Activated CD4-positive, alpha-beta T cell treated with anti-CD3 and anti-CD28 coated beads, Interleukin-2, amount 10 ng/mL, durations not matched to agents 24 days and 14 days (primary cell): ENCODE data around the gene ATP2A2. TPM values are rescaled to one million over a fixed set of nuclear protein-coding genes. Genes with fewer than 3 reads are reported as not detected.
"Not testable (repeated sequence)": the region's sequence is repeated elsewhere in the genome, so short reads cannot be mapped to it uniquely, and the experiment has no call there.

Source experiments
- DNase-seq: peaks from one replicate; pipeline ENCODE4 v3.0.0; 2022
- H3K27ac Mint-ChIP-seq: one replicate; pipeline ENCODE4 v1.8.0; 2022; ENCODE audit warnings: mild to moderate bottlenecking, mixed read lengths
- H3K27me3 Mint-ChIP-seq: one replicate; pipeline ENCODE4 v1.8.0; 2022; ENCODE audit warnings: mixed read lengths
- H3K36me3 Mint-ChIP-seq: one replicate; pipeline ENCODE4 v1.8.0; 2022; ENCODE audit warnings: low read depth, mild to moderate bottlenecking, mixed read lengths
- H3K4me1 Mint-ChIP-seq: one replicate; pipeline ENCODE4 v1.8.0; 2021; ENCODE audit warnings: mixed read lengths
- H3K4me3 Mint-ChIP-seq: one replicate; pipeline ENCODE4 v1.8.0; 2022; ENCODE audit warnings: mild to moderate bottlenecking, moderate library complexity, mixed read lengths
- H3K9me3 Mint-ChIP-seq: one replicate; pipeline ENCODE4 v1.8.0; 2021; ENCODE audit warnings: mixed read lengths
- intact Hi-C: fragments of 100-400 bp; cut with micrococcal nuclease; formaldehyde crosslinking; loops from one replicate; pipeline ENCODE4 v1.15.1; 2023
- total RNA-seq: library from RNA; stranded (reverse); gene quantifications from 2 replicates; pipeline ENCODE4 v1.2.3, GENCODE V29; 2022

Gene ATP2A2
- total RNA-seq, 1 donor from 2014 or later: 222 TPM

GRCh38 chr12:110330544-110330943, 49.5 kb downstream of the ATP2A2 start:
- Mint-ChIP-seq H3K27ac (no peak overlapping the region), H3K27me3 (no peaks in the 10 kb centered on the region), H3K9me3 (no peaks in the 10 kb centered on the region), H3K36me3 (peaks cover 64% of the 10 kb centered on the region), H3K4me1 (peaks cover 11% of the 10 kb centered on the region), H3K4me3 (no peak overlapping the region)
- intact Hi-C loops: no loop called here
- DNase-seq: no peak

DNA sequence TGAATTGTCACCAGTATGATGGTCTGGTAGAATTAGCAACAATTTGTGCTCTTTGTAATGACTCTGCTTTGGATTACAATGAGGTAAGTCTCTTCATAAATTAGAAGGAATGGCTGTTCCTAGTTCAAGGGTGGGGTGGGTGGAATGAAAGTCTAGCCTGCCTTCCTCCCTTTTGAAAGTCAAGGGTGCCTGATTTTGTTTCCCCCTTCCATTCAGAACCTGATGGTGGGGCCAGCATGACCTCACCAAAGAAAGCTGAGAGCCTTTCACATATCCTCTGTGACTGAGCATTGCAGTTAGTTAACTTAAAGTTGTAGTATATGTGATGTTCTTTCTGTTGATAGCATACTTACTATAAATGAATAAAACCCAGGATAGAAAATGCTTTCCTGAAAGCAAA, 52.2 kb downstream of the ATP2A2 start:
- H3K27me3 Mint-ChIP-seq: no peaks in the 10 kb centered on the region
- no peak overlapping the region for H3K4me3 Mint-ChIP-seq
- no peaks in the 10 kb centered on the region for H3K9me3 Mint-ChIP-seq
- intact Hi-C loops: no loop called here
- H3K36me3 Mint-ChIP-seq: peaks cover 62% of the 10 kb centered on the region
- no peak overlapping the region for H3K27ac Mint-ChIP-seq
- no peak for DNase-seq
- H3K4me1 Mint-ChIP-seq: peaks cover 9% of the 10 kb centered on the region

DNA sequence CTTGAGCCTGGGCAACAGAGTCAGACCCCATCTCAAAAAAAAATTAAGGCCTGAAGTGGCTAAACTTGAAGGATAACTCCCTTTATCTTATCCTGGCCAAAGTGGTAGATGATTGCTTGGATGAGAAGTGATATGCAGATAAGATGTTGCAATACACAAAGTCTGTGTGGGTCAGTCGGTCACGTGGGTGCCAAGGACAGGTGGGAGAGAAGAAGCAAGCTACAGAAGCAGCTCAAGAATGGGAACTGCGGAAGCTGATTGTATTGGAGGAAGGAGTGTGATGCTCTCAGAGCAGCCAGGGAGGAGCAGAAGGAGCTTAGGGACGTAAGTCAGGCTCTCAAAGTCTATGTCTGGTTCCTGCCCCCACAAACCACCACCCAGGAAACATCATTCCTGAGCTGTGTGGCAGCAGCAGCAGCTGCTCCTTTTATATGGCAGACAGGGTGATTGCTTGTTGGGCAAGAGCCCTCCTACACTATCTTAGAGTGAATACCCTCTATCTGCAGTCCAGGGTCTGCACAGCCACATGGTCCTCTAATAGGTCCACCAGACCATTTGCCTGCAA, 54.5 kb downstream of the ATP2A2 start:
- peaks cover 74% of the 10 kb centered on the region for H3K36me3 Mint-ChIP-seq
- no peak overlapping the region for H3K4me3 Mint-ChIP-seq
- H3K27ac Mint-ChIP-seq: no peak overlapping the region
- no peaks in the 10 kb centered on the region for H3K9me3 Mint-ChIP-seq
- intact Hi-C loops: no loop called here
- no peak for DNase-seq
- no peaks in the 10 kb centered on the region for H3K27me3 Mint-ChIP-seq
- peaks cover 2% of the 10 kb centered on the region for H3K4me1 Mint-ChIP-seq

DNA sequence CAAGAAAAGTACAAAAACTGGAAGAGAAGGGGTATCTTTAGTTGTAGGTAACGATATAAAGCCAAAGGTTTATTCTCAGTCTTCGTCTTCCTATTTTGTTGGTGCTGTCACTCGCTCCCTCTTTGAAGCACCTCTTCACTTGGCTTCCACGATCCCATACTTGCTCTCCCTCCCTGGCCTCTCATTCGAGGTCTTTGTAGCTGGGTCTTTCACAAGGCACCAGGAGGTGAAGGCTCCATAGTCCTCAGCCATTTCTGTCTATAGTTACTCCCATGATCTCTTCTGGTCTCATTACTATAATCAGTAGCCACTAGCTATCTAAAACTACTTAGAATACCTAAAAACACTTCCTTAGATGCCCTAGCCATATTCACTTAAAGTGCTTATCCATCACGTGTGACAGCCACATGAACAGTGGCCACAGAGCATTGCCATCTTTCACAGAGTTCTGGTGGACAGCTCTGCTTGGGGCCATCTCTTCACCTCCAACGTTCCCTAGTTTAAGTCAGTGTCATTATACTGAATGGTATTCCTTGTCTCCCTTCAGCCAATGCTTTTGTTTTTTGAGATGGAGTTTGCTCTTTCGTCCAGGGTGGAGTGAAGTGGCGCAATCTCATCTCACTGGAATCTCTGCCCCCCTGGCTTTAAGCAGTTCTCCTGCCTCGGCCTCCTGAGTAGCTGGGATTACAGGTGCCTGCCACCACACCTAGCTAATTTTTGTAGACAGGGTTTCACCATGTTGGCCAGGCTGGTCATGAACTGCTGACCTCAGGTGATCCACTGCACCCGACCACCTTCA, 57.1 kb downstream of the ATP2A2 start:
- no peak overlapping the region for H3K4me3 Mint-ChIP-seq
- intact Hi-C loops: no loop called here

DNA sequence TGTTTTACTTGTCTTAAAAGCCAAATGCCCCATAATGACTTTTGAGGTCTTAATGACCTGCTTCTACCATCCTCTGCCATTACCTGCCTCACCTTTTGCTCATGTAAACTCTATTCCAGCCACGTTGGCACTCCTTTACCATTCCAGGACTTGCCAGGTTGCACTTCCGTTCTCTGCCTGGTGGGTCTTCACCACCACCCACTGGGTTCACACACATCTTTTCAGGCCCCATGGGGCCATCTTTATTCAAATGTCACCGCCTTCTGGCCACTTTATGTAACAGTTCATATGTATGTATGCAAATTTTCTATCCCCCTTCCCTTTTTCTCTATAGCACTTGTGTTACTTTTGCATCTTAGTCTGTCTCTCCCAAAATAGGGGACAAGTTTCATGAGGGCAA, 57.7 kb downstream of the ATP2A2 start:
- no peaks in the 10 kb centered on the region for H3K9me3 Mint-ChIP-seq
- H3K4me1 Mint-ChIP-seq: no peaks in the 10 kb centered on the region
- intact Hi-C loops: no loop called here
- no peaks in the 10 kb centered on the region for H3K27me3 Mint-ChIP-seq
- peaks cover 86% of the 10 kb centered on the region for H3K36me3 Mint-ChIP-seq
- no peak for DNase-seq
- H3K4me3 Mint-ChIP-seq: no peak overlapping the region
- no peak overlapping the region for H3K27ac Mint-ChIP-seq

More for the DNA sequence above, 57.1 kb downstream of the ATP2A2 start:
- Mint-ChIP-seq H3K27ac (no peak overlapping the region), H3K9me3 (no peaks in the 10 kb centered on the region), H3K36me3 (peaks cover 81% of the 10 kb centered on the region), H3K4me1 (no peaks in the 10 kb centered on the region), H3K27me3 (no peaks in the 10 kb centered on the region)
- DNase-seq: no peak

GRCh38 chr12:110339184-110339952, 58.3 kb downstream of the ATP2A2 start:
- no peaks in the 10 kb centered on the region for H3K9me3 Mint-ChIP-seq
- H3K4me3 Mint-ChIP-seq: no peak overlapping the region
- intact Hi-C loops: no loop called here
- no peak overlapping the region for H3K27ac Mint-ChIP-seq
- H3K36me3 Mint-ChIP-seq: peaks cover 86% of the 10 kb centered on the region
- DNase-seq: no peak
- H3K4me1 Mint-ChIP-seq: no peaks in the 10 kb centered on the region
- H3K27me3 Mint-ChIP-seq: no peaks in the 10 kb centered on the region

DNA sequence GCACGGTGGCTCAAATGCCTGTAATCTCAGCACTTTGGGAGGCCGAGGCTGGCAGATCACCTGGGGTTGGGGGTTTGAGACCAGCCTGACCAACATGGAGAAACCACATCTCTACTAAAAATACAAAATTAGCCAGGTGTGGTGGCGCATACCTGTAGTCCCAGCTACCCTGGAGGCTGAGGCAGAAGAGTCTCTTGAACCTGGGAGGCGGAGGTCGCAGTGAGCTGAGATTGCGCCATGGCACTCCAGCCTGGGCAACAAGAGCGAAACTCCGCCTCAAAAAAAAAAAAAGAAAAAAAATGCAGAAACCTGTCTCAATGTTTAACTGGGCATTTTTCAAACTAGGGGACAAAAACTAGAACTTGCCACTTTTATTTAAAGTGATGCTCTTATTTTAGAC, 59.2 kb downstream of the ATP2A2 start:
- DNase-seq, H3K9me3 Mint-ChIP-seq, H3K27me3 Mint-ChIP-seq, H3K4me1 Mint-ChIP-seq, H3K27ac Mint-ChIP-seq, H3K4me3 Mint-ChIP-seq, intact Hi-C loops: not testable (repeated sequence)
- H3K36me3 Mint-ChIP-seq: peaks cover 87% of the 10 kb centered on the region

GRCh38 chr12:110340706-110341105, 59.7 kb downstream of the ATP2A2 start:
- Mint-ChIP-seq H3K27ac (peak overlapping the region; percentile 25), H3K9me3 (no peaks in the 10 kb centered on the region), H3K36me3 (peaks cover 83% of the 10 kb centered on the region), H3K27me3 (no peaks in the 10 kb centered on the region), H3K4me3 (no peak overlapping the region), H3K4me1 (peaks cover 2% of the 10 kb centered on the region)
- no peak for DNase-seq
- intact Hi-C loops: no loop called here

DNA sequence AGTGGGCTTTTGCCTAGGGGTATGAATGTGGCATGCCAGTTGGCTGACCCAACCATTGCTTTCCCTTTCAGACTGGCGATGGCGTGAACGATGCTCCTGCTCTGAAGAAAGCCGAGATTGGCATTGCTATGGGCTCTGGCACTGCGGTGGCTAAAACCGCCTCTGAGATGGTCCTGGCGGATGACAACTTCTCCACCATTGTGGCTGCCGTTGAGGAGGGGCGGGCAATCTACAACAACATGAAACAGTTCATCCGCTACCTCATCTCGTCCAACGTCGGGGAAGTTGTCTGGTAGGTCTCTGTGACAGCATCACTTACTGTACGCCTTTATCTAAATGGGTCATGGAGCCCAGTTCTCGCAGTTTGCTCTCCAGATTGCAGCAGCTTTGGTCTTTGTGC, 61.1 kb downstream of the ATP2A2 start:
- Mint-ChIP-seq H3K9me3 (no peaks in the 10 kb centered on the region), H3K27ac (no peak overlapping the region), H3K4me1 (peaks cover 2% of the 10 kb centered on the region), H3K27me3 (no peaks in the 10 kb centered on the region), H3K4me3 (no peak overlapping the region), H3K36me3 (peaks cover 85% of the 10 kb centered on the region)
- intact Hi-C loops: no loop called here
- DNase-seq: no peak

GRCh38 chr12:110343114-110343513, 62.1 kb downstream of the ATP2A2 start:
- H3K36me3 Mint-ChIP-seq: peaks cover 86% of the 10 kb centered on the region
- DNase-seq: no peak
- H3K4me1 Mint-ChIP-seq: peaks cover 9% of the 10 kb centered on the region
- no peak overlapping the region for H3K4me3 Mint-ChIP-seq
- no peaks in the 10 kb centered on the region for H3K27me3 Mint-ChIP-seq
- H3K9me3 Mint-ChIP-seq: no peaks in the 10 kb centered on the region
- no peak overlapping the region for H3K27ac Mint-ChIP-seq
- intact Hi-C loops: no loop called here

- peaks cover 81% of the 10 kb centered on the region for H3K36me3 Mint-ChIP-seq
- peaks cover 15% of the 10 kb centered on the region for H3K4me1 Mint-ChIP-seq
- H3K27me3 Mint-ChIP-seq: no peaks in the 10 kb centered on the region
- no peaks in the 10 kb centered on the region for H3K9me3 Mint-ChIP-seq
- no peak overlapping the region for H3K27ac Mint-ChIP-seq
- no peak for DNase-seq
- H3K4me3 Mint-ChIP-seq: no peak overlapping the region
- intact Hi-C loops: no loop called here
These were observed 62.9 kb downstream of the ATP2A2 start for GRCh38 chr12:110343736-110344555.

- H3K4me1 Mint-ChIP-seq: peaks cover 23% of the 10 kb centered on the region
- peaks cover 78% of the 10 kb centered on the region for H3K36me3 Mint-ChIP-seq
- H3K9me3 Mint-ChIP-seq: no peaks in the 10 kb centered on the region
- DNase-seq: no peak
- intact Hi-C loops: no loop called here
- H3K27ac Mint-ChIP-seq: no peak overlapping the region
- H3K4me3 Mint-ChIP-seq: no peak overlapping the region
- no peaks in the 10 kb centered on the region for H3K27me3 Mint-ChIP-seq
These were observed 63.6 kb downstream of the ATP2A2 start for GRCh38 chr12:110344657-110345056.

GRCh38 chr12:110345176-110345661, 64.2 kb downstream of the ATP2A2 start:
- Mint-ChIP-seq H3K27ac (peak overlapping the region; percentile 20), H3K27me3 (no peaks in the 10 kb centered on the region), H3K4me1 (peaks cover 28% of the 10 kb centered on the region), H3K36me3 (peaks cover 73% of the 10 kb centered on the region), H3K4me3 (no peak overlapping the region), H3K9me3 (no peaks in the 10 kb centered on the region)
- DNase-seq: no peak
- intact Hi-C loops: no loop called here
